Measurements from ENCODE around the gene PCDH19.

Gene PCDH19

DNA sequence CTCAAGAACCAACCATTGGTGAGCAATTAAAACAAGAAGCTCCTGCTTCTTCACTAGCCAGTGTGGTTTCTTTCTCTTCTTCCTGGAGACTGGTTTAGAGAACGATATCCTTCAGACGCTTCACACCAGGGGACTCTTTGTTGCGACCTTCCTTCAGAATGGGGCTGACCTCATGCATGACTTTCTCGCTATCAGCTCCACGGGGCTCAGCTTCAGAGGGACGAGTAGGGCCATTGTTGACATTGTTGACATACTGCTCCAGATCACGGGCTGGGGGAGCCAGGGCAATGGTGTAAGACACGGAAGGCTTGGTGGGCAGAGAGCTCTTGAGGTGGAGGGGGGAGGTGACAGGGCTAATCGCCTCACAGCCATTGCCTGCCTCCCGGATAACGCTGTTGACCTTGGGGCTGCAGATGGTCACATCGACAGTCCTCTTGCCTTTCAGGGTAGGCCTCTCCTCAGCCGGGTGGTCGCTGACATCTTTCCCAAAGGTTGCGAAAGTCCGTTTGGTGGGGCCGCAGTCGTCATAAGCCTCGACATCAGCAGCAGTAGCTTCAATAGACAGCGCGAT lies 113.8 kb downstream of the PCDH19 start:
- Histone ChIP-seq H3K4me3 (ENCODE audit: low read length) (no peak overlapping the region), H3K27me3 (ENCODE audit: control insufficient read depth, low read length) (no peaks in the 10 kb centered on the region), H3K9me3 (ENCODE audit: control insufficient read depth, insufficient read depth, low read length) (no peaks in the 10 kb centered on the region), H3K4me1 (ENCODE audit: control insufficient read depth, low read length) (no peaks in the 10 kb centered on the region), H3K9me2 (replicated peaks; ENCODE audit: control insufficient read depth, low read length) (no peaks in the 10 kb centered on the region), H4K20me1 (ENCODE audit: control insufficient read depth, insufficient read depth, low read depth, low read length) (no peaks in the 10 kb centered on the region), H3K4me2 (ENCODE audit: low read length) (no peak overlapping the region), H3K27ac (ENCODE audit: low read depth, low read length) (no peak overlapping the region), H3K36me3 (ENCODE audit: control insufficient read depth, low read length) (no peaks in the 10 kb centered on the region), H3K79me2 (ENCODE audit: control insufficient read depth, low read length) (no peaks in the 10 kb centered on the region), H3F3A (ENCODE audit: control insufficient read depth, insufficient read depth) (no peaks in the 10 kb centered on the region)
- TF ChIP-seq, protein P1, sequence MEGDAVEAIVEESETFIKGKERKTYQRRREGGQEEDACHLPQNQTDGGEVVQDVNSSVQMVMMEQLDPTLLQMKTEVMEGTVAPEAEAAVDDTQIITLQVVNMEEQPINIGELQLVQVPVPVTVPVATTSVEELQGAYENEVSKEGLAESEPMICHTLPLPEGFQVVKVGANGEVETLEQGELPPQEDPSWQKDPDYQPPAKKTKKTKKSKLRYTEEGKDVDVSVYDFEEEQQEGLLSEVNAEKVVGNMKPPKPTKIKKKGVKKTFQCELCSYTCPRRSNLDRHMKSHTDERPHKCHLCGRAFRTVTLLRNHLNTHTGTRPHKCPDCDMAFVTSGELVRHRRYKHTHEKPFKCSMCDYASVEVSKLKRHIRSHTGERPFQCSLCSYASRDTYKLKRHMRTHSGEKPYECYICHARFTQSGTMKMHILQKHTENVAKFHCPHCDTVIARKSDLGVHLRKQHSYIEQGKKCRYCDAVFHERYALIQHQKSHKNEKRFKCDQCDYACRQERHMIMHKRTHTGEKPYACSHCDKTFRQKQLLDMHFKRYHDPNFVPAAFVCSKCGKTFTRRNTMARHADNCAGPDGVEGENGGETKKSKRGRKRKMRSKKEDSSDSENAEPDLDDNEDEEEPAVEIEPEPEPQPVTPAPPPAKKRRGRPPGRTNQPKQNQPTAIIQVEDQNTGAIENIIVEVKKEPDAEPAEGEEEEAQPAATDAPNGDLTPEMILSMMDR (IDR thresholded peaks at IDR 0.05; ENCODE audit: low read depth, low read length, poor library complexity, severe bottlenecking) = no peak
- TF ChIP-seq EZH2phosphoT487 (IDR thresholded peaks at IDR 0.05; ENCODE audit: borderline replicate concordance, low read length) = no peak

GRCh38 chrX:100294965-100295364 lies 115.1 kb downstream of the PCDH19 start:
- H3K79me2 ChIP-seq (ENCODE audit: control insufficient read depth, low read length) = no peaks in the 10 kb centered on the region
- no peak overlapping the region for H3K27ac ChIP-seq (ENCODE audit: low read depth, low read length)
- no peaks in the 10 kb centered on the region for H3F3A ChIP-seq (ENCODE audit: control insufficient read depth, insufficient read depth)
- H3K4me3 ChIP-seq (ENCODE audit: low read length) = no peak overlapping the region
- TF ChIP-seq, protein P1 (IDR thresholded peaks at IDR 0.05; ENCODE audit: low read depth, low read length, poor library complexity, severe bottlenecking) = no peak
- TF ChIP-seq EZH2phosphoT487 (IDR thresholded peaks at IDR 0.05; ENCODE audit: borderline replicate concordance, low read length) = no peak
- H3K4me2 ChIP-seq (ENCODE audit: low read length) = no peak overlapping the region
- no peaks in the 10 kb centered on the region for H3K36me3 ChIP-seq (ENCODE audit: control insufficient read depth, low read length)
- H3K9me3 ChIP-seq (ENCODE audit: control insufficient read depth, insufficient read depth, low read length) = no peaks in the 10 kb centered on the region
- H3K9me2 ChIP-seq (replicated peaks; ENCODE audit: control insufficient read depth, low read length) = no peaks in the 10 kb centered on the region
- no peaks in the 10 kb centered on the region for H3K27me3 ChIP-seq (ENCODE audit: control insufficient read depth, low read length)
- H3K4me1 ChIP-seq (ENCODE audit: control insufficient read depth, low read length) = no peaks in the 10 kb centered on the region
- H4K20me1 ChIP-seq (ENCODE audit: control insufficient read depth, insufficient read depth, low read depth, low read length) = no peaks in the 10 kb centered on the region

DNA sequence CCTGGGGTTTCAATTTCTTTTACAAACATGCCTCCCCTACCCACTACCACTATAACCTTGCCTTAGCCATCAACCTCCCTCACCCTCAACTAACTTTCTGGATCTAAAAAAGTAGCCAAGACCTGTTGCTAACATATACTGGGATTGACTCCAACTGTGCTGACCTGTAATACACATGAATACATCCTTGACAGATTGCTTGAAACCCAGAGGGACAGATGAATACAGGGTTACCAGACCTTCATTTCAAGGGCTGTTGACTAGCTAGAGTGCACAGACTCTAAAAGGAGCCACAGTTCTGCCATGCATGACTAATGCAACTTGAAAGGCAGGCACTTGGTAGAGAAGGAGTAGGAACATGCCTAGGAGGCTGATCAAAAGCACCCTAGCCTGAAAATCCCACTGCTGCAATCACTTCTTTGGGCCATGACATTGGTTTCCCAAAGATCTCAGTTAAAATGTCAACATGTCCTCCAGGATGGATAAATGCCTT lies 121.0 kb downstream of the PCDH19 start:
- no peaks in the 10 kb centered on the region for H3K9me2 ChIP-seq (replicated peaks; ENCODE audit: control insufficient read depth, low read length)
- H4K20me1 ChIP-seq (ENCODE audit: control insufficient read depth, insufficient read depth, low read depth, low read length) = no peaks in the 10 kb centered on the region
- no peak overlapping the region for H3K4me2 ChIP-seq (ENCODE audit: low read length)
- no peaks in the 10 kb centered on the region for H3K4me1 ChIP-seq (ENCODE audit: control insufficient read depth, low read length)
- no peak overlapping the region for H3K27ac ChIP-seq (ENCODE audit: low read depth, low read length)
- H3K4me3 ChIP-seq (ENCODE audit: low read length) = no peak overlapping the region
- no peaks in the 10 kb centered on the region for H3K36me3 ChIP-seq (ENCODE audit: control insufficient read depth, low read length)
- no peaks in the 10 kb centered on the region for H3F3A ChIP-seq (ENCODE audit: control insufficient read depth, insufficient read depth)
- no peaks in the 10 kb centered on the region for H3K79me2 ChIP-seq (ENCODE audit: control insufficient read depth, low read length)
- H3K27me3 ChIP-seq (ENCODE audit: control insufficient read depth, low read length) = no peaks in the 10 kb centered on the region
- no peak for TF ChIP-seq EZH2phosphoT487 (IDR thresholded peaks at IDR 0.05; ENCODE audit: borderline replicate concordance, low read length)
- TF ChIP-seq, protein P1 (IDR thresholded peaks at IDR 0.05; ENCODE audit: low read depth, low read length, poor library complexity, severe bottlenecking) = no peak
- no peaks in the 10 kb centered on the region for H3K9me3 ChIP-seq (ENCODE audit: control insufficient read depth, insufficient read depth, low read length)
